ENCODE results near the gene ICAM4. TPM values are rescaled to one million over a fixed set of nuclear protein-coding genes. Genes with fewer than 3 reads are reported as not detected.

Gene ICAM4
- total and polyA plus RNA-seq, 5 experiments from 2014 or later = 0.22 to 0.57 (median 0.42) TPM; not detected in 2

DNA sequence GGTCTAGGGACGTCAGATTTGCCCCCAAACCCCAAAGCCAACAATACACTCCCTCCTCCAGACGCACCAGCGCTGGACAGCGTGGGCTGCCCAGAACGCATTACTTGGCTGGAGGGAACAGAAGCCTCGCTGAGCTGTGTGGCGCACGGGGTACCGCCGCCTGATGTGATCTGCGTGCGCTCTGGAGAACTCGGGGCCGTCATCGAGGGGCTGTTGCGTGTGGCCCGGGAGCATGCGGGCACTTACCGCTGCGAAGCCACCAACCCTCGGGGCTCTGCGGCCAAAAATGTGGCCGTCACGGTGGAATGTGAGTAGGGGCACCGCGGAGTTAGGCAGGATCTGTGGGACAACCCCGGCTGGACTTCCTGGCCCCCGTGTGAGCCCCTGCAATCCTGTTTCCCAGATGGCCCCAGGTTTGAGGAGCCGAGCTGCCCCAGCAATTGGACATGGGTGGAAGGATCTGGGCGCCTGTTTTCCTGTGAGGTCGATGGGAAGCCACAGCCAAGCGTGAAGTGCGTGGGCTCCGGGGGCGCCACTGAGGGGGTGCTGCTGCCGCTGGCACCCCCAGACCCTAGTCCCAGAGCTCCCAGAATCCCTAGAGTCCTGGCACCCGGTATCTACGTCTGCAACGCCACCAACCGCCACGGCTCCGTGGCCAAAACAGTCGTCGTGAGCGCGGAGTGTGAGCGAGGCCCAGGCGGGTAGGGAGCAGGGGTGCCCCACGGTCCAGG, 7.0 kb downstream of the ICAM4 start:
- H3K27me3 Mint-ChIP-seq = peaks cover 16 to 65% (median 34%) of the 10 kb centered on the region in 5 donors
- peaks cover 0 to 4% (median 0%) of the 10 kb centered on the region in 3 donors for H3K36me3 Mint-ChIP-seq
- no peak overlapping the region for H3K27ac Mint-ChIP-seq
- ATAC-seq (no peak), DNase-seq (no peak)
- peak overlapping the region; percentile 30 to 94 (median 84) for H3K4me3 Mint-ChIP-seq
- H3K4me1 Mint-ChIP-seq = peaks cover 26 to 59% (median 54%) of the 10 kb centered on the region in 4 donors
- POLR2A ChIA-PET = interaction anchor here (0.6 to 1.9 kb wide), 3 partner anchors 13 to 40 kb away, joined by 3 to 5 read pairs (median 4); partner anchors contain the start of genes ICAM1 and RAVER1
- H3K9me3 Mint-ChIP-seq = peaks cover 0 to 2% (median 0%) of the 10 kb centered on the region in 9 donors

GRCh38 chr19:10294368-10294697, 7.6 kb downstream of the ICAM4 start:
- peak overlapping the region in 1 of 10 donors; percentile 18 for H3K27ac Mint-ChIP-seq
- H3K27me3 Mint-ChIP-seq = peaks cover 16 to 61% (median 32%) of the 10 kb centered on the region in 5 donors
- POLR2A ChIA-PET = interaction anchor here (1.5 to 1.9 kb wide), 2 partner anchors 23 to 39 kb away, joined by 3 to 5 read pairs; partner anchors contain the start of genes ICAM1 and RAVER1
- DNase-seq = no peak
- peak overlapping the region in 9 of 10 donors; percentile 4 to 91 (median 60) for H3K4me3 Mint-ChIP-seq
- peaks cover 0 to 4% (median 0%) of the 10 kb centered on the region in 3 donors for H3K36me3 Mint-ChIP-seq
- peaks cover 0 to 2% (median 0%) of the 10 kb centered on the region in 9 donors for H3K9me3 Mint-ChIP-seq
- no peak for ATAC-seq
- H3K4me1 Mint-ChIP-seq = peaks cover 24 to 54% (median 49%) of the 10 kb centered on the region in 4 donors

- H3K36me3 Mint-ChIP-seq = peaks cover 0 to 4% (median 0%) of the 10 kb centered on the region in 3 donors
- peak; percentile 46 to 81 (median 60) for DNase-seq
- H3K9me3 Mint-ChIP-seq = peaks cover 0 to 2% (median 0%) of the 10 kb centered on the region in 9 donors
- H3K4me3 Mint-ChIP-seq = peak overlapping the region; percentile 65 to 91 (median 85)
- H3K27me3 Mint-ChIP-seq = peaks cover 16 to 54% (median 28%) of the 10 kb centered on the region in 5 donors
- H3K27ac Mint-ChIP-seq = peak overlapping the region in 7 of 10 donors; percentile 18 to 80 (median 52)
- peaks cover 21 to 50% (median 42%) of the 10 kb centered on the region in 4 donors for H3K4me1 Mint-ChIP-seq
- ATAC-seq = peak; percentile 60 to 61
- POLR2A ChIA-PET = interaction anchor here (0.6 to 1.8 kb wide), 3 partner anchors 25 to 85 kb away, joined by 3 to 5 read pairs (median 4); partner anchors contain the start of gene TYK2
These were observed 8.6 kb downstream of the ICAM4 start for GRCh38 chr19:10295305-10295846.

DNA sequence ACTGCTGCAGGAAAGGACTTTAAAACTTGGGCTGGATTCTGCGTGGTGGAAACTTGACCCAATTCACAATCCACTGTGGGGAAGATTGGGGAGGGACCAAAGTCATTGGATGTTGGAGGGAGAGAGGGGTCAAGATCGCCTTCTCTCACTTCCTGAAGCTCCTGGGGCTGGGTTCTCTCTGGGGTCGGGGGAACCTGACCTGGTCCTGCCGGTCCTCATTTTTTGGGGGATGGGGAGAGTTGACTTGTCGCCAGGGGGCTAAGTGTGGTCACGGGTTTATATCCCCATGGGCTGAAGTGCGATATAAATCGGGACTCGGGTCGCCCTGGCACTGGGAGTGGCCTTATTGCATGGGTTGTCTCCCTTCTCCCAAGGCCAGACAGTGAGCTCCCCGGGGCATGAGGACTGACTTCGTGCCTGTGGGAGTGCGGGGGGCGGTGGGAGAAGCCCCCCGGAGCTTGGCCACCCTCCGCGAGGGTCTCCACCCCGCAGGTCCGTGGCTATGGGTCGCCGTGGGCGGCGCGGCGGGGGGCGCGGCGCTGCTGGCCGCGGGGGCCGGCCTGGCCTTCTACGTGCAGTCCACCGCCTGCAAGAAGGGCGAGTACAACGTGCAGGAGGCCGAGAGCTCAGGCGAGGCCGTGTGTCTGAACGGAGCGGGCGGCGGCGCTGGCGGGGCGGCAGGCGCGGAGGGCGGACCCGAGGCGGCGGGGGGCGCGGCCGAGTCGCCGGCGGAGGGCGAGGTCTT, 9.3 kb downstream of the ICAM4 start:
- H3K27ac Mint-ChIP-seq = peak overlapping the region in 5 of 10 donors; percentile 18 to 80 (median 52)
- peaks cover 0 to 4% (median 0%) of the 10 kb centered on the region in 3 donors for H3K36me3 Mint-ChIP-seq
- H3K4me3 Mint-ChIP-seq = peak overlapping the region; percentile 65 to 91 (median 85)
- DNase-seq (no peak), ATAC-seq (no peak)
- POLR2A ChIA-PET = interaction anchor here (0.6 to 1.8 kb wide), 3 partner anchors 26 to 85 kb away, joined by 3 to 5 read pairs (median 4); partner anchors contain the start of gene TYK2
- H3K4me1 Mint-ChIP-seq = peaks cover 16 to 44% (median 36%) of the 10 kb centered on the region in 4 donors
- peaks cover 0 to 2% (median 0%) of the 10 kb centered on the region in 9 donors for H3K9me3 Mint-ChIP-seq
- H3K27me3 Mint-ChIP-seq = peaks cover 13 to 48% (median 23%) of the 10 kb centered on the region in 5 donors

DNA sequence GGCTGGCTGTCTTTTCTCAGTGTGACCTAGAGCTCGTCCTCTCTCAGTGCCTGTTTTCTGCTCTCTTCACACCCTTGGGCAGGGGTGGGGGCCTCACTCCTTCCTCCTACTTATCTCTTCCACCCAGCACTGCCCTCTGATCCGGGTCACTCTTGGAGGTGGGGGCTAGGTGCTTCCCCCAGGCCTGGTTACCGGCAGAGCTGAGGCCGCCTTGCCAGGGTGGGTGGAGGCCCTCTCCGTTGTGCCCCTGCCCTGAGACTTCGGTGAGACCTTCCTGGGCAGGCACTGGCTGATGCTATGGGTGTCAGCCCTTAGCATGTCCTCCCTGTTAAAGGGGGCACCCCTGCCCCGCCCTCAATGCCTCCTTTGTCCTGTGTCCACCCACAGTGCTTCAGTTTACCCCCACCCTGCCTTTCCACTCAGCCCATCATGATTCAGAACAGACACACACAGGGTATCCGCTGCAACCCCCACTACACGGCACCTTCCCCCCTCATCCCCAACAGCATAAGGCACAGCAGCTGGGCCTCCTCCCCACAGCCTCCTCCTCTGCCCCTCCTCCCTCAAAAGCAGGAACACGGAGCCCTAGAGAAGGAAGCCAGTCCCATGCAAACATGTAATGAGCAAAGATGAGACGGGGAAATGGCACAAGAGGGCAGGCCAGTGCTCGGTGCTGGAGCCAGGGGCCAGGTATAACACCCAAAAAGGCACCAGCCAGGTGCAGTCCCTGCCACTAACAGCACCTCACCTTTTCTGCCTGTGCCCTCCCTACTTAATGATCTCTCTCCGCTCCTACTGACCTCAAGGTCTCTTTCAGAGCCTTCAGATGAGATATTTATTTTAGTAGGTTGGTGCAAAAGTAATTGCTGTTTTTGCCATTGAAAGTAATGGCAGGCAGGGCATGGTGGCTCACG, 13.0 kb downstream of the ICAM4 start:
- peaks cover 7 to 15% (median 9%) of the 10 kb centered on the region in 4 donors for H3K4me1 Mint-ChIP-seq
- no peak overlapping the region for H3K4me3 Mint-ChIP-seq
- no peak for DNase-seq
- no peak for ATAC-seq
- no peaks in the 10 kb centered on the region for H3K9me3 Mint-ChIP-seq
- peaks cover 0 to 1% (median 0%) of the 10 kb centered on the region in 3 donors for H3K36me3 Mint-ChIP-seq
- peaks cover 4 to 16% (median 9%) of the 10 kb centered on the region in 5 donors for H3K27me3 Mint-ChIP-seq
- POLR2A ChIA-PET = no interaction called here
- no peak overlapping the region for H3K27ac Mint-ChIP-seq

- Mint-ChIP-seq H3K27me3 (peaks cover 0 to 6% (median 3%) of the 10 kb centered on the region in 5 donors), H3K9me3 (no peaks in the 10 kb centered on the region), H3K27ac (no peak overlapping the region), H3K4me3 (no peak overlapping the region), H3K4me1 (peaks cover 0 to 3% (median 0%) of the 10 kb centered on the region in 4 donors), H3K36me3 (peaks cover 0 to 2% (median 1%) of the 10 kb centered on the region in 3 donors)
- no peak for ATAC-seq
- DNase-seq = no peak
- POLR2A ChIA-PET = interaction anchor here (0.6 to 1.4 kb wide), 2 partner anchors 35 to 192 kb away, joined by 4 to 5 read pairs; partner anchors contain the start of gene ICAM1
These were observed 18.5 kb downstream of the ICAM4 start for GRCh38 chr19:10305139-10305806.

DNA sequence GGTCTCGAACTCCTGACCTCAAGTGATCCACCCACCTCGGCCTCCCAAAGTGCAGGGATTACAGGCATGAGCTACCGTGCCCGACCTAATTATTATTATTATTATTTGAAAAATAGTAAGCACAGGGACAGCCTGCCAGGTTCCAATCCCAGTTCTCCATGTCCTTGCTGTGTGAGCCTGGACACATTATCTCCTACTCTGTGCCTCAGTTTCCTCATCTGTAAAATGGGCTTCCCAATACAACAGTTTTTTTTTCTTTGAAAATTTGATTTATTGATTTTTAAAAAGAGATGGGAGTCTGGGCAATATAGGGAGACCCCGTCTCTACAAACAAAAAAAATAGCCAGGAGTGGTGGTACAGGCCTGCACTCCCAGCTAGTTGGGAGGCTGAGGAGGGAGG, 19.6 kb downstream of the ICAM4 start:
- DNase-seq (no peak), ATAC-seq (no peak)
- Mint-ChIP-seq H3K4me3 (no peak overlapping the region), H3K9me3 (no peaks in the 10 kb centered on the region), H3K4me1 (peaks cover 0 to 3% (median 0%) of the 10 kb centered on the region in 4 donors), H3K36me3 (peaks cover 0 to 8% (median 1%) of the 10 kb centered on the region in 3 donors), H3K27me3 (peaks cover 0 to 5% (median 3%) of the 10 kb centered on the region in 5 donors), H3K27ac (no peak overlapping the region)
- POLR2A ChIA-PET = interaction anchor here (0.6 to 1.4 kb wide), 2 partner anchors 36 to 70 kb away, joined by 3 to 4 read pairs; partner anchors contain the start of gene ICAM1

- H3K27me3 Mint-ChIP-seq = no peaks in the 10 kb centered on the region
- ATAC-seq (no peak), DNase-seq (no peak)
- H3K4me3 Mint-ChIP-seq = no peak within 1 kb of the TSS
- POLR2A ChIA-PET = interaction anchor here (0.7 kb wide), 1 partner anchor 251 kb away, joined by 4 read pairs; no protein-coding TSS in a partner anchor
- H3K9me3 Mint-ChIP-seq = no peaks in the 10 kb centered on the region
- H3K4me1 Mint-ChIP-seq = peaks cover 0 to 7% (median 2%) of the 10 kb centered on the region in 4 donors
- peaks cover 0 to 8% (median 0%) of the 10 kb centered on the region in 3 donors for H3K36me3 Mint-ChIP-seq
- H3K27ac Mint-ChIP-seq = peak within 1 kb of the TSS in 1 of 10 donors; percentile 24
These were observed 22.7 kb downstream of the ICAM4 start, which contains the start of gene ZGLP1 for GRCh38 chr19:10309423-10309822. Gene ZGLP1, minus strand, starts transcription at chr19:10309815.

DNA sequence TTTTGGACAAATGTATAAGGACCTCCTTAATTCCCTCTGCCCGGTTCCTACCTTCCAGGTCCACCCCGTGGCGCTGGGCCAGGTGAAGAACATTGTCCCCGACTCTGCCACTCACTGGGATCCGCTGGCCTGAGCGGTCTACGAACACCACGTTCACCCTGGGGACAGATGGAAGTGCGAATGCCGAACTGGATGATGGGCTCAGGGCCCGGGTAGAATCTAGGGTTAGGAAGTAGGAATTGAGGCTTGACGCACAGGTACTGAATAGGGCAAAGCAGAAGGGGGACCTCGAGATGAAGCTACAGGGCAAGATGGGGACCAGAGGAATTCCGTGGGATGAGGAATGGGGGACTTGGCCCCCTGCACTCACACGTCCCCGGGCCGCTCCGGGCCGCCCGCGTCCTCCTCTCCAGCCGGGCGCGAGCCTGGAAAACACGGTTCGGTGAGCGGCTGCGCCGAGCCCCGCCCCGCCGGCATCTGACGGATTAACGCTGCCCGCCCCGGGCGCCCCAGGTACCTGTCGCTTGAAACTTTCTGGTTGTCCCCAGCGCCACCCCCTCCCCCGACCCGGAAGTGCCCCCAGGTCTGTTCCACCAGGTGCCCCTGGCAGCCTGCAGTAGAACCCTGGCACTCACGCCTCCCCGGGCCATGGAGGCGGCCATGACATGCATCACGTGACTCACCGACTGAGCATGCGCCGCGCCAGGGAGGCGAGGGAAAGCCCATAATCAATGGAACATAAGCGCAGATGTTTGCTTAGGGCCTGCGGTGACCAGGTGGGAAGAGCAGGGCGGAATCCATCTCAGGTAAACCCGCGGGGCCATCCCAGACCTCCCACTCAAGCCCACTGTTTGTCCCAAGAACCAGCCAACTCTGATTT, 28.8 kb downstream of the ICAM4 start, which contains the start of gene FDX2:
Gene FDX2, minus strand, starts transcription at position 681 of the 880 bp plus-strand sequence. Its CDS starts 19 bp downstream, at position 662.
- Mint-ChIP-seq H3K27me3 (no peaks in the 10 kb centered on the region), H3K4me1 (peaks cover 4 to 24% (median 16%) of the 10 kb centered on the region in 4 donors), H3K4me3 (peak within 1 kb of the TSS; percentile 83 to 93 (median 90)), H3K9me3 (no peaks in the 10 kb centered on the region), H3K27ac (peak within 1 kb of the TSS; percentile 71 to 97 (median 87)), H3K36me3 (peaks cover 0 to 44% (median 8%) of the 10 kb centered on the region in 3 donors)
- peak; percentile 91 to 94 for ATAC-seq
- peak; percentile 82 to 95 (median 87) for DNase-seq
- POLR2A ChIA-PET = interaction anchor here (0.5 to 1.6 kb wide), 6 partner anchors 26 to 81 kb away, joined by 3 to 7 read pairs (median 4); partner anchors contain the start of gene ICAM5

Measured in naive thymus-derived CD8-positive, alpha-beta T cell (primary cell).